ENCODE data around the gene C1GALT1C1.
"Not testable (repeated sequence)": the region's sequence is repeated elsewhere in the genome, so short reads cannot be mapped to it uniquely, and the experiment has no call there.

C1GALT1C1 gene

GRCh38 chrX:120629667-120630537 lies at the start of gene C1GALT1C1:
Gene C1GALT1C1, minus strand, starts transcription at chrX:120630054. Its CDS starts 2,888 bp downstream, at chrX:120627166.
- DNase-seq (ENCODE audit: low read depth in 3 of 3, low spot score in 1 of 3) = peak; percentile 66 to 80 (median 78)

- DNase-seq (ENCODE audit: low read depth in 3 of 3, low spot score in 1 of 3) = no peak
Observed at GRCh38 chrX:120677004-120677652, 47.3 kb upstream of the C1GALT1C1 start.

- DNase-seq (ENCODE audit: low read depth in 3 of 3, low spot score in 1 of 3) = no peak
Observed at GRCh38 chrX:120672841-120673530, 43.1 kb upstream of the C1GALT1C1 start.

- DNase-seq (ENCODE audit: low read depth in 3 of 3, low spot score in 1 of 3) = no peak
Observed at GRCh38 chrX:120672389-120672788, 42.5 kb upstream of the C1GALT1C1 start.

GRCh38 chrX:120671963-120672362 lies 42.1 kb upstream of the C1GALT1C1 start:
- no peak for DNase-seq (ENCODE audit: low read depth in 3 of 3, low spot score in 1 of 3)

GRCh38 chrX:120668357-120668756 lies 38.5 kb upstream of the C1GALT1C1 start:
- DNase-seq (ENCODE audit: low read depth in 3 of 3, low spot score in 1 of 3) = no peak

- DNase-seq (ENCODE audit: low read depth in 3 of 3, low spot score in 1 of 3) = not testable (repeated sequence)
Observed at GRCh38 chrX:120664535-120664934, 34.7 kb upstream of the C1GALT1C1 start.

GRCh38 chrX:120664081-120664480 lies 34.2 kb upstream of the C1GALT1C1 start:
- no peak for DNase-seq (ENCODE audit: low read depth in 3 of 3, low spot score in 1 of 3)

- DNase-seq (ENCODE audit: low read depth in 3 of 3, low spot score in 1 of 3) = no peak
Observed at GRCh38 chrX:120662662-120663061, 32.8 kb upstream of the C1GALT1C1 start.

- DNase-seq (ENCODE audit: low read depth in 3 of 3, low spot score in 1 of 3) = no peak
Observed at GRCh38 chrX:120660637-120661036, 30.8 kb upstream of the C1GALT1C1 start.

- DNase-seq (ENCODE audit: low read depth in 3 of 3, low spot score in 1 of 3) = no peak
Observed at GRCh38 chrX:120653000-120653399, 23.1 kb upstream of the C1GALT1C1 start.

GRCh38 chrX:120652256-120652655 lies 22.4 kb upstream of the C1GALT1C1 start:
- not testable (repeated sequence) for DNase-seq (ENCODE audit: low read depth in 3 of 3, low spot score in 1 of 3)

GRCh38 chrX:120647127-120647526 lies 17.3 kb upstream of the C1GALT1C1 start:
- no peak for DNase-seq (ENCODE audit: low read depth in 3 of 3, low spot score in 1 of 3)

- no peak for DNase-seq (ENCODE audit: low read depth in 3 of 3, low spot score in 1 of 3)
Observed at GRCh38 chrX:120642871-120643270, 13.0 kb upstream of the C1GALT1C1 start.

GRCh38 chrX:120638619-120639018 lies 8.8 kb upstream of the C1GALT1C1 start:
- DNase-seq (ENCODE audit: low read depth in 3 of 3, low spot score in 1 of 3) = no peak

GRCh38 chrX:120625371-120625770 lies 4.5 kb downstream of the C1GALT1C1 start:
- DNase-seq (ENCODE audit: low read depth in 3 of 3, low spot score in 1 of 3) = no peak

- DNase-seq (ENCODE audit: low read depth in 3 of 3, low spot score in 1 of 3) = no peak
Observed at GRCh38 chrX:120617996-120618630, 11.7 kb downstream of the C1GALT1C1 start.

- DNase-seq (ENCODE audit: low read depth in 3 of 3, low spot score in 1 of 3) = no peak
Observed at GRCh38 chrX:120614816-120615215, 15.0 kb downstream of the C1GALT1C1 start.

GRCh38 chrX:120612086-120612485 lies 17.8 kb downstream of the C1GALT1C1 start:
- DNase-seq (ENCODE audit: low read depth in 3 of 3, low spot score in 1 of 3) = no peak

- DNase-seq (ENCODE audit: low read depth in 3 of 3, low spot score in 1 of 3) = no peak
Observed at GRCh38 chrX:120604361-120604782, 25.5 kb downstream of the C1GALT1C1 start.

GRCh38 chrX:120603707-120604360 lies 26.0 kb downstream of the C1GALT1C1 start, which contains the start of gene MCTS1:
Gene MCTS1, plus strand, starts transcription at chrX:120604101. Its CDS starts 136 bp downstream, at chrX:120604237.
- DNase-seq (ENCODE audit: low read depth in 3 of 3, low spot score in 1 of 3) = peak; percentile 39 to 52 (median 42)
